IPS DF 19.7 (cell line): ENCODE data around the gene SETD5.

ENCODE experiments used
- DNase-seq: peaks from one replicate; pipeline ENCODE4 v3.0.0-alpha.2; 2013; ENCODE audit warnings: low read depth, low spot score

Gene SETD5

GRCh38 chr3:9512456-9513045, 115.1 kb downstream of the SETD5 start:
- DNase-seq: no peak

- no peak for DNase-seq
Measured at GRCh38 chr3:9514306-9514705, 116.9 kb downstream of the SETD5 start.

- no peak for DNase-seq
Measured at GRCh38 chr3:9514956-9515355, 117.5 kb downstream of the SETD5 start.

GRCh38 chr3:9525078-9525477, 127.7 kb downstream of the SETD5 start:
- no peak for DNase-seq
